ENCODE results near the gene NDUFB2. TPM values are rescaled to one million over a fixed set of nuclear protein-coding genes. Genes with fewer than 3 reads are reported as not detected.

Gene NDUFB2
- total and polyA plus RNA-seq, 9 of the 15 experiments (the other 6 are each of a cell fraction or from before 2014, with no cell fraction given), result 220 to 2,075 (median 320) TPM

GRCh38 chr7:140697447-140698143 lies 1.1 kb downstream of the NDUFB2 start (continued):
- TF ChIP-seq ZNF589 (CRISPR knock-in tag; IDR thresholded peaks at IDR 0.05; ENCODE audit: low read depth) (0 out of 2 replicates have a peak, but pooled peaks have one; percentile 64), ZNF639 (CRISPR knock-in tag; conservative IDR thresholded peaks at IDR 0.05 in 1 of 2, IDR thresholded peaks at IDR 0.05 in 1 of 2) (no peak), SOX6 (IDR thresholded peaks at IDR 0.05) (no peak), ZNF583 (CRISPR knock-in tag; IDR thresholded peaks at IDR 0.05) (no peak), GABPA (tag; conservative IDR thresholded peaks at IDR 0.05; ENCODE audit: low read depth) (no peak; the same call in 1 of the 2 replicates), KDM1A (IDR thresholded peaks at IDR 0.05) (peak in 1 of 2 experiments; percentile 30; a peak in 1 of 4 replicates), TEAD4 (IDR thresholded peaks at IDR 0.05; ENCODE audit: low read length) (0 out of 2 replicates have a peak, but pooled peaks have one; percentile 1), TEAD4 (CRISPR knock-in tag; IDR thresholded peaks at IDR 0.05; ENCODE audit: borderline replicate concordance) (no peak), FOXK1 (CRISPR knock-in tag; IDR thresholded peaks at IDR 0.05; ENCODE audit: borderline replicate concordance) (no peak), MGA (IDR thresholded peaks at IDR 0.05) (no peak)
- TF ChIP-seq, protein P1, sequence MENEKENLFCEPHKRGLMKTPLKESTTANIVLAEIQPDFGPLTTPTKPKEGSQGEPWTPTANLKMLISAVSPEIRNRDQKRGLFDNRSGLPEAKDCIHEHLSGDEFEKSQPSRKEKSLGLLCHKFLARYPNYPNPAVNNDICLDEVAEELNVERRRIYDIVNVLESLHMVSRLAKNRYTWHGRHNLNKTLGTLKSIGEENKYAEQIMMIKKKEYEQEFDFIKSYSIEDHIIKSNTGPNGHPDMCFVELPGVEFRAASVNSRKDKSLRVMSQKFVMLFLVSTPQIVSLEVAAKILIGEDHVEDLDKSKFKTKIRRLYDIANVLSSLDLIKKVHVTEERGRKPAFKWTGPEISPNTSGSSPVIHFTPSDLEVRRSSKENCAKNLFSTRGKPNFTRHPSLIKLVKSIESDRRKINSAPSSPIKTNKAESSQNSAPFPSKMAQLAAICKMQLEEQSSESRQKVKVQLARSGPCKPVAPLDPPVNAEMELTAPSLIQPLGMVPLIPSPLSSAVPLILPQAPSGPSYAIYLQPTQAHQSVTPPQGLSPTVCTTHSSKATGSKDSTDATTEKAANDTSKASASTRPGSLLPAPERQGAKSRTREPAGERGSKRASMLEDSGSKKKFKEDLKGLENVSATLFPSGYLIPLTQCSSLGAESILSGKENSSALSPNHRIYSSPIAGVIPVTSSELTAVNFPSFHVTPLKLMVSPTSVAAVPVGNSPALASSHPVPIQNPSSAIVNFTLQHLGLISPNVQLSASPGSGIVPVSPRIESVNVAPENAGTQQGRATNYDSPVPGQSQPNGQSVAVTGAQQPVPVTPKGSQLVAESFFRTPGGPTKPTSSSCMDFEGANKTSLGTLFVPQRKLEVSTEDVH (IDR thresholded peaks at IDR 0.05; ENCODE audit: low read depth, partially characterized antibody), result no peak

Measured in K562 (cell line).